Vagina (tissue), 2 donors: ENCODE measurements around the gene SGCD.

ENCODE experiments used
- POLR2A ChIP-seq, 2 donors: fragments of 450-650 bp; IDR thresholded peaks; one replicate each; pipeline ENCODE4 v1.6.1; 2017; ENCODE audit warnings: antibody characterized with exemption in 2 of 2, mild to moderate bottlenecking in 2 of 2, moderate library complexity in 2 of 2
- TF ChIP-seq, protein P1 (sequence below), 3 experiments: fragments of 450-650 bp in 2 of 3; fragments of 200-600 bp in 1 of 3; sonication (generic) in 1 of 3; IDR thresholded peaks; one replicate each; pipeline ENCODE4 v1.5.1; 2017 to 2019; ENCODE audit warnings: antibody characterized with exemption in 3 of 3, mild to moderate bottlenecking in 2 of 3, moderate library complexity in 2 of 3

DNA sequence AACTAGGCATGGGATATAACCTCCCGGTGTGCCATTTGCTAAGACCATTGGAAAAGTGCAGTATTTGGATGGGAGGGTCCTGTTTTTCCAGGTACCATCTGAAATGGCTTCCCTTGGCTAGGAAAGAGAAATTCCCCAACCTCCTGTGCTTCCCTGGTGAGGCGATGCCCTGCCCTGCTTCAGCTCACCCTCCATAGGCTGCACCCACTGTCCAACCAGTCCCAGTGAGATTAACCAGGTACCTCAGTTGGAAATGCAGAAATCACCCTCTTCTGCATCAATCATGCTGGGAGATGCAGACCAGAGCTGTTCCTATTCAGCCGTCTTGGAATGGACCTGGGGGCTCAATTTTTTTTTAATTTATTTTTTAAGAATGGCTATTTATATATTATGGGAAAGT, 254.8 kb downstream of the SGCD start:
- TF ChIP-seq, protein P1, sequence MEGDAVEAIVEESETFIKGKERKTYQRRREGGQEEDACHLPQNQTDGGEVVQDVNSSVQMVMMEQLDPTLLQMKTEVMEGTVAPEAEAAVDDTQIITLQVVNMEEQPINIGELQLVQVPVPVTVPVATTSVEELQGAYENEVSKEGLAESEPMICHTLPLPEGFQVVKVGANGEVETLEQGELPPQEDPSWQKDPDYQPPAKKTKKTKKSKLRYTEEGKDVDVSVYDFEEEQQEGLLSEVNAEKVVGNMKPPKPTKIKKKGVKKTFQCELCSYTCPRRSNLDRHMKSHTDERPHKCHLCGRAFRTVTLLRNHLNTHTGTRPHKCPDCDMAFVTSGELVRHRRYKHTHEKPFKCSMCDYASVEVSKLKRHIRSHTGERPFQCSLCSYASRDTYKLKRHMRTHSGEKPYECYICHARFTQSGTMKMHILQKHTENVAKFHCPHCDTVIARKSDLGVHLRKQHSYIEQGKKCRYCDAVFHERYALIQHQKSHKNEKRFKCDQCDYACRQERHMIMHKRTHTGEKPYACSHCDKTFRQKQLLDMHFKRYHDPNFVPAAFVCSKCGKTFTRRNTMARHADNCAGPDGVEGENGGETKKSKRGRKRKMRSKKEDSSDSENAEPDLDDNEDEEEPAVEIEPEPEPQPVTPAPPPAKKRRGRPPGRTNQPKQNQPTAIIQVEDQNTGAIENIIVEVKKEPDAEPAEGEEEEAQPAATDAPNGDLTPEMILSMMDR (IDR thresholded peaks at IDR 0.05) = no peak
- no peak for TF ChIP-seq POLR2A (IDR thresholded peaks at IDR 0.05)
